ENCODE measurements around the gene ZGLP1.
A peak's percentile ranks its signal among the peaks of the same experiment; 100 is the strongest.
"Not testable (repeated sequence)": the region's sequence is repeated elsewhere in the genome, so short reads cannot be mapped to it uniquely, and the experiment has no call there.

The ZGLP1 gene

DNA sequence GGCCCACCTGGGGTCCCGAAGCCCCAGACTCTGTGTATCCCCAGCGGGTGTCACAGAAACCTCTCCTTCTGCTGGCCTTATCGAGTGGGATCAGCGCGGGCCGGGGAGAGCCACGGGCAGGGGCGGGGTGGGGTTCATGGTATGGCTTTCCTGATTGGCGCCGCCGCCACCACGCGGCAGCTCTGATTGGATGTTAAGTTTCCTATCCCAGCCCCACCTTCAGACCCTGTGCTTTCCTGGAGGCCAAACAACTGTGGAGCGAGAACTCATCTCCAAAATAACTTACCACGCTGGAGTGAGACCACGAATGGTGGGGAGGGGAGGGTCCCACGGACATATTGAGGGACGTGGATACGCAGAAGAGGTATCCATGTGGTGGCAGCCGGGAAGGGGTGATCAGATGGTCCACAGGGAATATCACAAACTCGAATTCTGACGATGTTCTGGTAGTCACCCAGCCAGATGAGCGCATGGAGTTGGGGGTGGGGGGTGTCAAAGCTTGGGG, 20.9 kb downstream of the ZGLP1 start:
- Histone ChIP-seq H3K4me1 (ENCODE audit: control insufficient read depth, insufficient read depth, low read length, poor library complexity, severe bottlenecking) (peaks cover 69% of the 10 kb centered on the region), H3K27me3 (replicated peaks; ENCODE audit: control insufficient read depth, insufficient read depth, low read length, poor library complexity, severe bottlenecking) (peaks cover 58% of the 10 kb centered on the region), H3K36me3 (ENCODE audit: control insufficient read depth, insufficient read depth, low read length) (peaks cover 21% of the 10 kb centered on the region), H3K9me3 (ENCODE audit: control insufficient read depth, low read length) (no peaks in the 10 kb centered on the region), H3K27ac (ENCODE audit: insufficient read depth, low read length, poor library complexity, severe bottlenecking) (no peak overlapping the region), H3K4me3 (ENCODE audit: insufficient read depth, low read depth, low read length, poor library complexity, severe bottlenecking) (peak overlapping the region; percentile 27)
- DNase-seq: no peak

DNA sequence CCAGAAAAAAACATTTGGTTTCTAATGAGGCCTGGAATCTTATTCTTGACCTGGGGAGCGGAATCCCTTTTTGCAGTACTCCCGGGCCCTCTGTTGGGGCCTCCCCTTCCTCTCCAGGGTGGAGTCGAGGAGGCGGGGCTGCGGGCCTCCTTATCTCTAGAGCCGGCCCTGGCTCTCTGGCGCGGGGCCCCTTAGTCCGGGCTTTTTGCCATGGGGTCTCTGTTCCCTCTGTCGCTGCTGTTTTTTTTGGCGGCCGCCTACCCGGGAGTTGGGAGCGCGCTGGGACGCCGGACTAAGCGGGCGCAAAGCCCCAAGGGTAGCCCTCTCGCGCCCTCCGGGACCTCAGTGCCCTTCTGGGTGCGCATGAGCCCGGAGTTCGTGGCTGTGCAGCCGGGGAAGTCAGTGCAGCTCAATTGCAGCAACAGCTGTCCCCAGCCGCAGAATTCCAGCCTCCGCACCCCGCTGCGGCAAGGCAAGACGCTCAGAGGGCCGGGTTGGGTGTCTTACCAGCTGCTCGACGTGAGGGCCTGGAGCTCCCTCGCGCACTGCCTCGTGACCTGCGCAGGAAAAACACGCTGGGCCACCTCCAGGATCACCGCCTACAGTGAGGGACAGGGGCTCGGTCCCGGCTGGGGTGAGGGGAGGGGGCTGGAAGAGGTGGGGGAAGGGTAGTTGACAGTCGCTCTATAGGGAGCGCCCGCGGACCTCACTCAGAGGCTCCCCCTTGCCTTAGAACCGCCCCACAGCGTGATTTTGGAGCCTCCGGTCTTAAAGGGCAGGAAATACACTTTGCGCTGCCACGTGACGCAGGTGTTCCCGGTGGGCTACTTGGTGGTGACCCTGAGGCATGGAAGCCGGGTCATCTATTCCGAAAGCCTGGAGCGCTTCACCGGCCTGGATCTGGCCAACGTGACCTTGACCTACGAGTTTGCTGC, 22.5 kb downstream of the ZGLP1 start, which contains the start of gene ICAM4:
Gene ICAM4, plus strand, starts transcription at position 153 of the 935 bp plus-strand sequence. Its CDS starts 58 bp downstream, at position 211.
- Histone ChIP-seq H3K27me3 (replicated peaks; ENCODE audit: control insufficient read depth, insufficient read depth, low read length, poor library complexity, severe bottlenecking) (peaks cover 42% of the 10 kb centered on the region), H3K9me3 (ENCODE audit: control insufficient read depth, low read length) (no peaks in the 10 kb centered on the region), H3K27ac (ENCODE audit: insufficient read depth, low read length, poor library complexity, severe bottlenecking) (no peak within 1 kb of the TSS), H3K4me1 (ENCODE audit: control insufficient read depth, insufficient read depth, low read length, poor library complexity, severe bottlenecking) (peaks cover 57% of the 10 kb centered on the region), H3K4me3 (ENCODE audit: insufficient read depth, low read depth, low read length, poor library complexity, severe bottlenecking) (peak within 1 kb of the TSS; percentile 42), H3K36me3 (ENCODE audit: control insufficient read depth, insufficient read depth, low read length) (peaks cover 29% of the 10 kb centered on the region)
- no peak for DNase-seq

DNA sequence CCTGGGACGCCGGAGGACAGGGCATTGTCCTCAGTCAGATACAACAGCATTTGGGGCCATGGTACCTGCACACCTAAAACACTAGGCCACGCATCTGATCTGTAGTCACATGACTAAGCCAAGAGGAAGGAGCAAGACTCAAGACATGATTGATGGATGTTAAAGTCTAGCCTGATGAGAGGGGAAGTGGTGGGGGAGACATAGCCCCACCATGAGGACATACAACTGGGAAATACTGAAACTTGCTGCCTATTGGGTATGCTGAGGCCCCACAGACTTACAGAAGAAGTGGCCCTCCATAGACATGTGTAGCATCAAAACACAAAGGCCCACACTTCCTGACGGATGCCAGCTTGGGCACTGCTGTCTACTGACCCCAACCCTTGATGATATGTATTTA, 24.2 kb downstream of the ZGLP1 start:
- Histone ChIP-seq H3K27me3 (replicated peaks; ENCODE audit: control insufficient read depth, insufficient read depth, low read length, poor library complexity, severe bottlenecking) (peaks cover 25% of the 10 kb centered on the region), H3K4me1 (ENCODE audit: control insufficient read depth, insufficient read depth, low read length, poor library complexity, severe bottlenecking) (peaks cover 40% of the 10 kb centered on the region), H3K4me3 (ENCODE audit: insufficient read depth, low read depth, low read length, poor library complexity, severe bottlenecking) (no peak overlapping the region), H3K36me3 (ENCODE audit: control insufficient read depth, insufficient read depth, low read length) (peaks cover 29% of the 10 kb centered on the region), H3K9me3 (ENCODE audit: control insufficient read depth, low read length) (no peaks in the 10 kb centered on the region), H3K27ac (ENCODE audit: insufficient read depth, low read length, poor library complexity, severe bottlenecking) (no peak overlapping the region)
- DNase-seq: no peak

GRCh38 chr19:10284960-10285278, 24.7 kb downstream of the ZGLP1 start:
- no peak overlapping the region for H3K4me3 ChIP-seq (ENCODE audit: insufficient read depth, low read depth, low read length, poor library complexity, severe bottlenecking)
- H3K27ac ChIP-seq (ENCODE audit: insufficient read depth, low read length, poor library complexity, severe bottlenecking): no peak overlapping the region
- peaks cover 29% of the 10 kb centered on the region for H3K36me3 ChIP-seq (ENCODE audit: control insufficient read depth, insufficient read depth, low read length)
- H3K9me3 ChIP-seq (ENCODE audit: control insufficient read depth, low read length): no peaks in the 10 kb centered on the region
- H3K4me1 ChIP-seq (ENCODE audit: control insufficient read depth, insufficient read depth, low read length, poor library complexity, severe bottlenecking): peaks cover 36% of the 10 kb centered on the region
- DNase-seq: no peak
- H3K27me3 ChIP-seq (replicated peaks; ENCODE audit: control insufficient read depth, insufficient read depth, low read length, poor library complexity, severe bottlenecking): peaks cover 21% of the 10 kb centered on the region

- H3K27me3 ChIP-seq (replicated peaks; ENCODE audit: control insufficient read depth, insufficient read depth, low read length, poor library complexity, severe bottlenecking): peaks cover 14% of the 10 kb centered on the region
- no peak overlapping the region for H3K4me3 ChIP-seq (ENCODE audit: insufficient read depth, low read depth, low read length, poor library complexity, severe bottlenecking)
- H3K4me1 ChIP-seq (ENCODE audit: control insufficient read depth, insufficient read depth, low read length, poor library complexity, severe bottlenecking): peaks cover 29% of the 10 kb centered on the region
- H3K27ac ChIP-seq (ENCODE audit: insufficient read depth, low read length, poor library complexity, severe bottlenecking): no peak overlapping the region
- DNase-seq: no peak
- H3K36me3 ChIP-seq (ENCODE audit: control insufficient read depth, insufficient read depth, low read length): peaks cover 29% of the 10 kb centered on the region
- H3K9me3 ChIP-seq (ENCODE audit: control insufficient read depth, low read length): no peaks in the 10 kb centered on the region
These were observed 25.3 kb downstream of the ZGLP1 start for GRCh38 chr19:10284065-10284959.

GRCh38 chr19:10283301-10284064, 26.1 kb downstream of the ZGLP1 start:
- Histone ChIP-seq H3K4me1 (ENCODE audit: control insufficient read depth, insufficient read depth, low read length, poor library complexity, severe bottlenecking) (peaks cover 21% of the 10 kb centered on the region), H3K27ac (ENCODE audit: insufficient read depth, low read length, poor library complexity, severe bottlenecking) (no peak overlapping the region)

GRCh38 chr19:10282043-10282442, 27.6 kb downstream of the ZGLP1 start:
- H3K36me3 ChIP-seq (ENCODE audit: control insufficient read depth, insufficient read depth, low read length): peaks cover 29% of the 10 kb centered on the region

More at GRCh38 chr19:10283301-10284064, 26.1 kb downstream of the ZGLP1 start:
- Histone ChIP-seq H3K4me3 (ENCODE audit: insufficient read depth, low read depth, low read length, poor library complexity, severe bottlenecking) (no peak overlapping the region), H3K36me3 (ENCODE audit: control insufficient read depth, insufficient read depth, low read length) (peaks cover 29% of the 10 kb centered on the region), H3K27me3 (replicated peaks; ENCODE audit: control insufficient read depth, insufficient read depth, low read length, poor library complexity, severe bottlenecking) (peaks cover 8% of the 10 kb centered on the region), H3K9me3 (ENCODE audit: control insufficient read depth, low read length) (no peaks in the 10 kb centered on the region)
- no peak for DNase-seq

GRCh38 chr19:10279737-10280442, 29.7 kb downstream of the ZGLP1 start:
- no peak for DNase-seq
- H3K4me3 ChIP-seq (ENCODE audit: insufficient read depth, low read depth, low read length, poor library complexity, severe bottlenecking): no peak overlapping the region
- H3K36me3 ChIP-seq (ENCODE audit: control insufficient read depth, insufficient read depth, low read length): peaks cover 21% of the 10 kb centered on the region
- no peaks in the 10 kb centered on the region for H3K27me3 ChIP-seq (replicated peaks; ENCODE audit: control insufficient read depth, insufficient read depth, low read length, poor library complexity, severe bottlenecking)
- H3K4me1 ChIP-seq (ENCODE audit: control insufficient read depth, insufficient read depth, low read length, poor library complexity, severe bottlenecking): no peaks in the 10 kb centered on the region
- H3K27ac ChIP-seq (ENCODE audit: insufficient read depth, low read length, poor library complexity, severe bottlenecking): no peak overlapping the region
- no peaks in the 10 kb centered on the region for H3K9me3 ChIP-seq (ENCODE audit: control insufficient read depth, low read length)

More at GRCh38 chr19:10282043-10282442, 27.6 kb downstream of the ZGLP1 start:
- not testable (repeated sequence) for DNase-seq; H3K4me3 ChIP-seq (ENCODE audit: insufficient read depth, low read depth, low read length, poor library complexity, severe bottlenecking); H3K9me3 ChIP-seq (ENCODE audit: control insufficient read depth, low read length); H3K27ac ChIP-seq (ENCODE audit: insufficient read depth, low read length, poor library complexity, severe bottlenecking); H3K27me3 ChIP-seq (replicated peaks; ENCODE audit: control insufficient read depth, insufficient read depth, low read length, poor library complexity, severe bottlenecking); H3K4me1 ChIP-seq (ENCODE audit: control insufficient read depth, insufficient read depth, low read length, poor library complexity, severe bottlenecking)

- no peak for DNase-seq
- Histone ChIP-seq H3K27me3 (replicated peaks; ENCODE audit: control insufficient read depth, insufficient read depth, low read length, poor library complexity, severe bottlenecking) (no peaks in the 10 kb centered on the region), H3K36me3 (ENCODE audit: control insufficient read depth, insufficient read depth, low read length) (peaks cover 15% of the 10 kb centered on the region), H3K4me1 (ENCODE audit: control insufficient read depth, insufficient read depth, low read length, poor library complexity, severe bottlenecking) (no peaks in the 10 kb centered on the region), H3K27ac (ENCODE audit: insufficient read depth, low read length, poor library complexity, severe bottlenecking) (no peak overlapping the region), H3K9me3 (ENCODE audit: control insufficient read depth, low read length) (no peaks in the 10 kb centered on the region), H3K4me3 (ENCODE audit: insufficient read depth, low read depth, low read length, poor library complexity, severe bottlenecking) (no peak overlapping the region)
These were observed 30.7 kb downstream of the ZGLP1 start for GRCh38 chr19:10278935-10279334.

All from effector memory CD4-positive, alpha-beta T cell (primary cell).